GM23248 (cell line): ENCODE measurements around the gene CA12.

Source experiments
- EZH2 ChIP-seq: fragments of 200-600 bp; sonication (generic); IDR thresholded peaks from 2 replicates; pipeline ENCODE4 v1.6.1; 2018; ENCODE audit warnings: antibody characterized with exemption, mild to moderate bottlenecking; ENCODE audit not compliant: insufficient read depth, poor library complexity, severe bottlenecking
- EZH2phosphoT487 ChIP-seq: fragments of 200-600 bp; sonication (generic); IDR thresholded peaks from 2 replicates; pipeline ENCODE4 v1.6.1; 2018; ENCODE audit warnings: antibody characterized with exemption, moderate library complexity, mild to moderate bottlenecking, low read depth; ENCODE audit not compliant: insufficient read depth

DNA sequence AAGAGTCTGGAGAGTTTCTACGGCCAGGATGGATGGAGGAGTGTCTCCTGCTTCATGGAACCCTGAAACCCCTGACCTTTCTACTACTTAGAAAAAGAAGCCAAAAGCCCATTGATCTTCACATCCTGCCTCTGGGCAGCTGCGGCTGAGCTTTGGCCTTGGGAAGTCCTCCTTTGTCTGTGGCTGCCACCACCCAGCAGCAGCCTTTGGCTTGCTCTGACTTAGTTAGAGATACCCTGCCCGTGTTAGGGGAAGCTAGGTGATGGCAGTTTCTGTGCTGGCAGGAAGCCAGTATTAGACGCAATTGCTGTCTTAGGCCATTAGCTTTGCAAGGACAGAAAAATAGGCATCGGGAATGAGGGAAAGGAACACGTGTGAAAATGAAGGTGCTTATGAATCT is 85.5 kb downstream of the CA12 start:
- TF ChIP-seq EZH2phosphoT487 (no peak), EZH2 (no peak)
